Activated naive CD4-positive, alpha-beta T cell treated with anti-CD3 and anti-CD28 coated beads for 36 hours (primary cell): ENCODE measurements around the gene SULT4A1. TPM values are rescaled to one million over a fixed set of nuclear protein-coding genes. Genes with fewer than 3 reads are reported as not detected.

ENCODE experiments used
- CTCF ChIA-PET: fragments of 350-600 bp; sonication (Branson Sonifier 250); formaldehyde crosslinking; loops from one replicate; lab custom pipeline; 2021; ENCODE audit warnings: antibody characterized with exemption; lab: Charles Lee
- DNase-seq: peaks from one replicate; pipeline ENCODE4 v3.0.0-alpha.2; 2020
- H3K27ac Mint-ChIP-seq: one replicate; pipeline ENCODE4 v1.8.0; 2021; ENCODE audit warnings: mild to moderate bottlenecking, mixed read lengths
- H3K27me3 Mint-ChIP-seq: one replicate; pipeline ENCODE4 v1.8.0; 2021; ENCODE audit warnings: low read depth, mixed read lengths
- H3K36me3 Mint-ChIP-seq: one replicate; pipeline ENCODE4 v1.8.0; 2021; ENCODE audit warnings: low read depth, mixed read lengths
- H3K4me1 Mint-ChIP-seq: one replicate; pipeline ENCODE4 v1.8.0; 2021; ENCODE audit warnings: low read depth, mixed read lengths
- H3K4me3 Mint-ChIP-seq: one replicate; pipeline ENCODE4 v1.8.0; 2021; ENCODE audit warnings: mild to moderate bottlenecking, moderate library complexity, mixed read lengths
- H3K9me3 Mint-ChIP-seq: one replicate; pipeline ENCODE4 v1.8.0; 2021; ENCODE audit warnings: mixed read lengths
- intact Hi-C: fragments of 100-400 bp; cut with micrococcal nuclease; formaldehyde crosslinking; loops from one replicate; pipeline ENCODE4 v1.15.1; 2023
- total RNA-seq, 2 experiments: library from RNA; stranded (reverse); gene quantifications; one replicate each; pipeline ENCODE4 v1.2.3, GENCODE V29; 2021

The SULT4A1 gene
- total RNA-seq, 2 experiments from 2014 or later = not detected

DNA sequence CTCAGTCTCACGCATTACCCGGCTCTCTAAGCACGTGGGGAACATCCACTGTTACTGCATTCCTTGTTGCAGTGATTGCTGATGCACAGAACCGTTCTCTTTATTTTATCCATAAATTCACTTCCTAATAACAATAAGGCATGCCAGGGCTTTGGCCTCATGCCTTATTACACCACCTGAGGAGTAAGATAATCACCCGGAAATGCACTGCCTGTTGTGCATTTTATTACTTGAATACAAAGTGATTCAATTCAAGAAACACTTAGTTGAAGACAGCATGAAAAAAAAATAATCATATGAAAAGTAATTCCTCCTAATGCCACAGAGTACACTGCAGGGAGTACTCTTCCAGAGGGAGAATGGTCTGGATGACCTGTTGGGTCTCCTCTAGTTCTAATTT is 69.4 kb downstream of the SULT4A1 start:
- H3K4me3 Mint-ChIP-seq = no peak overlapping the region
- intact Hi-C loops = no loop called here
- DNase-seq = no peak
- no peaks in the 10 kb centered on the region for H3K9me3 Mint-ChIP-seq
- H3K4me1 Mint-ChIP-seq = no peaks in the 10 kb centered on the region
- H3K27me3 Mint-ChIP-seq = peaks cover 5% of the 10 kb centered on the region
- no peaks in the 10 kb centered on the region for H3K36me3 Mint-ChIP-seq
- CTCF ChIA-PET = interaction anchor here (1.5 kb wide), 1 partner anchor 407 kb away, joined by 3 read pairs; no protein-coding TSS in a partner anchor
- no peak overlapping the region for H3K27ac Mint-ChIP-seq

DNA sequence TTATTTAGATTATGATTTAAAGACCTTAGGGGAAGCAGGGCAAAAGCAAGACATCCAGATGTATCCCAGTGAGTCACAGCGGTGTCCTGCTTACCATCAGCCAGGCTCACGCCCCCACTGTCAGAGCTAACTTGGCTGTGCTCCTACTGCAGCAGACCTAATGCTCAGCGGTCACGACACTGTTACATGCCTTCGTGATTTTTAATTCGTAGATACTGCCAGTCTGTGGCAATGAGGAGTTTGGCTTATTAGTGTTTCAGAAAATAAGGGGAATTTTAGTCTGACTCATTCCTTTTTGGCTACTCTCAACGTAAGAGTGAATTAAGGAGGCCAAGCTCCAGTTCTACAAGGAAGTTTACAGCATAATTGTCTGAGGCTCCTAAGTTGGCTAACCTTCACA is 72.9 kb downstream of the SULT4A1 start:
- peaks cover 3% of the 10 kb centered on the region for H3K27me3 Mint-ChIP-seq
- DNase-seq = no peak
- intact Hi-C loops = no loop called here
- H3K27ac Mint-ChIP-seq = no peak overlapping the region
- no peak overlapping the region for H3K4me3 Mint-ChIP-seq
- H3K36me3 Mint-ChIP-seq = no peaks in the 10 kb centered on the region
- no peaks in the 10 kb centered on the region for H3K4me1 Mint-ChIP-seq
- CTCF ChIA-PET = no interaction called here
- no peaks in the 10 kb centered on the region for H3K9me3 Mint-ChIP-seq

- no peaks in the 10 kb centered on the region for H3K4me1 Mint-ChIP-seq
- no peak overlapping the region for H3K27ac Mint-ChIP-seq
- H3K4me3 Mint-ChIP-seq = no peak overlapping the region
- H3K27me3 Mint-ChIP-seq = peaks cover 3% of the 10 kb centered on the region
- no peaks in the 10 kb centered on the region for H3K9me3 Mint-ChIP-seq
- intact Hi-C loops = no loop called here
- no peaks in the 10 kb centered on the region for H3K36me3 Mint-ChIP-seq
- CTCF ChIA-PET = no interaction called here
- no peak for DNase-seq
Observed at GRCh38 chr22:43783777-43784176, 78.5 kb downstream of the SULT4A1 start.

GRCh38 chr22:43782448-43782847 is 79.9 kb downstream of the SULT4A1 start:
- no peak for DNase-seq
- H3K27me3 Mint-ChIP-seq = peaks cover 2% of the 10 kb centered on the region
- no peaks in the 10 kb centered on the region for H3K9me3 Mint-ChIP-seq
- no peaks in the 10 kb centered on the region for H3K4me1 Mint-ChIP-seq
- no peaks in the 10 kb centered on the region for H3K36me3 Mint-ChIP-seq
- H3K27ac Mint-ChIP-seq = no peak overlapping the region
- CTCF ChIA-PET = interaction anchor here (1.3 kb wide), 1 partner anchor 9 kb away, joined by 4 read pairs; no protein-coding TSS in a partner anchor
- no peak overlapping the region for H3K4me3 Mint-ChIP-seq
- intact Hi-C loops = no loop called here

DNA sequence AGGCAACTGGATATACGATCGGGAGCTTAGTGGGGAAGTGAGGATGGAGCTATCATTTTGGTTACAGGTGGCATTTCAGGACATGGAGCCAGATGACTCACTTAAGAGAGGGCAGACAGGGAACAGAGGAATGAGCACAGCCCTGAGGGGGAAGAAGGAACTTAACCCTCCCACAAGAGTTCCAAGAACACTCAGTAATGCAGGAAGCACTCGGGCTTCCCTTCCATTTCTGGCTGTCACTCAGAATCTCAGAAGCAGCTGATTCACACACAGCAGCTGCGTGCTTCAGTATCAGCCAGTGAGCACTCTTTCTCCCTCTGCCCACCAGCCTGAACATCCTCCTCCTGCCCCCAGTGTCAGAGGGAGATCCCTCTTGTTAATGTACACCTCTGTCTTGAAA is 85.0 kb downstream of the SULT4A1 start:
- H3K27ac Mint-ChIP-seq = no peak overlapping the region
- H3K27me3 Mint-ChIP-seq = no peaks in the 10 kb centered on the region
- no peaks in the 10 kb centered on the region for H3K36me3 Mint-ChIP-seq
- DNase-seq = no peak
- intact Hi-C loops = no loop called here
- H3K9me3 Mint-ChIP-seq = no peaks in the 10 kb centered on the region
- no peak overlapping the region for H3K4me3 Mint-ChIP-seq
- CTCF ChIA-PET = no interaction called here
- no peaks in the 10 kb centered on the region for H3K4me1 Mint-ChIP-seq

GRCh38 chr22:43776081-43776670 is 86.1 kb downstream of the SULT4A1 start:
- DNase-seq = no peak
- no peaks in the 10 kb centered on the region for H3K27me3 Mint-ChIP-seq
- intact Hi-C loops = no loop called here
- CTCF ChIA-PET = no interaction called here
- no peaks in the 10 kb centered on the region for H3K4me1 Mint-ChIP-seq
- H3K9me3 Mint-ChIP-seq = no peaks in the 10 kb centered on the region
- H3K36me3 Mint-ChIP-seq = no peaks in the 10 kb centered on the region
- no peak overlapping the region for H3K27ac Mint-ChIP-seq
- no peak overlapping the region for H3K4me3 Mint-ChIP-seq

Other genes starting within 250 kb of the SULT4A1 start
- gene EFCAB6, start 50.2 kb downstream of the SULT4A1 start, total RNA-seq = under 1 TPM; 0.15 to 0.21 TPM
- not detected for gene PNPLA5, start 29.5 kb upstream of the SULT4A1 start, total RNA-seq
- under 1 TPM; 0.29 to 0.77 TPM for gene PNPLA3, start 61.3 kb upstream of the SULT4A1 start, total RNA-seq
- gene SAMM50, start 92.9 kb upstream of the SULT4A1 start, total RNA-seq = 10 to 100 TPM; 35.9 to 37.8 TPM
- 10 to 100 TPM; 37.2 to 37.6 TPM for gene PARVB, start 161.8 kb upstream of the SULT4A1 start, total RNA-seq